ENCODE data around the gene ATP5IF1. TPM values are rescaled to one million over a fixed set of nuclear protein-coding genes. Genes with fewer than 3 reads are reported as not detected.
A peak's percentile ranks its signal among the peaks of the same experiment; 100 is the strongest.

Gene ATP5IF1
- total and polyA plus RNA-seq, 2 of the 8 experiments (the other 6 are each of a cell fraction or from before 2014, with no cell fraction given): 198 to 242 TPM

GRCh38 chr1:28249013-28249865 lies 13.3 kb downstream of the ATP5IF1 start:
- Histone ChIP-seq H2BK12ac (ENCODE audit: low read depth, low read length) (peak overlapping the region; percentile 72), H4K91ac (replicated peaks; ENCODE audit: insufficient read length, low read length) (peak overlapping the region; percentile 8), H2BK120ac (replicated peaks; ENCODE audit: low read depth, low read length) (no peak overlapping the region), H4K20me1 (replicated peaks in 1 of 2; ENCODE audit: control insufficient read depth in 1 of 2, insufficient read depth in 2 of 2, low read length in 2 of 2) (no peaks in the 10 kb centered on the region), H3K18ac (ENCODE audit: extremely low read depth, low read length) (peak overlapping the region; percentile 75; the same call in 1 of the 2 replicates), H3K79me2 (ENCODE audit: control insufficient read depth in 1 of 2, insufficient read depth in 2 of 2, low read length in 2 of 2) (no peaks in the 10 kb centered on the region), H3K23ac (ENCODE audit: insufficient read length) (no peak overlapping the region), H3K14ac (ENCODE audit: insufficient read length) (no peak overlapping the region), H3K36me3 (ENCODE audit: control insufficient read depth in 2 of 4, insufficient read depth in 4 of 4, low read length in 3 of 4) (no peaks in the 10 kb centered on the region), H4K8ac (ENCODE audit: extremely low read depth, insufficient read depth, low read length) (no peak overlapping the region), H2AK5ac (ENCODE audit: low read depth, low read length) (peak overlapping the region; percentile 67; the same call in 1 of the 2 replicates), H2BK5ac (ENCODE audit: low read depth, low read length) (peak overlapping the region; percentile 84), H4K5ac (ENCODE audit: insufficient read length, low read depth, low read length) (peak overlapping the region; percentile 57), H3K4me2 (ENCODE audit: insufficient read depth in 1 of 2, low read depth in 2 of 2, low read length in 2 of 2) (peak overlapping the region in 1 of 2 experiments; percentile 37; a peak in 2 of 4 replicates), H3K4me3 (ENCODE audit: extremely low read depth in 1 of 4, insufficient read depth in 2 of 4, low read depth in 3 of 4, low read length in 4 of 4) (peak overlapping the region in 1 of 4 experiments; percentile 31; a peak in 3 of 8 replicates), H3K4ac (replicated peaks; ENCODE audit: insufficient read length, low read depth, low read length) (no peak overlapping the region), H3K4me1 (replicated peaks in 1 of 4; ENCODE audit: control insufficient read depth in 3 of 4, insufficient read depth in 4 of 4, low read length in 3 of 4) (peaks cover 6 to 19% (median 10%) of the 10 kb centered on the region in 4 experiments; a peak in 6 of 7 replicates), H3K9me3 (ENCODE audit: insufficient read depth in 2 of 2, low read depth in 1 of 2, low read length in 1 of 2) (no peaks in the 10 kb centered on the region), H3K56ac (replicated peaks; ENCODE audit: insufficient read length, low read depth, low read length) (no peak overlapping the region), H3K23me2 (ENCODE audit: low read depth, low read length) (no peaks in the 10 kb centered on the region), H2AFZ (ENCODE audit: low read length) (no peak overlapping the region), H3K27me3 (replicated peaks in 1 of 4; ENCODE audit: control insufficient read depth in 3 of 4, extremely low read depth in 1 of 4, insufficient read depth in 3 of 4, low read length in 3 of 4) (no peaks in the 10 kb centered on the region), H3K9ac (replicated peaks in 1 of 4; ENCODE audit: extremely low read depth in 1 of 4, low read depth in 3 of 4, low read length in 3 of 4) (peak overlapping the region in 2 of 4 experiments; percentile 51 to 52; a peak in 4 of 7 replicates), H2BK15ac (ENCODE audit: low read length) (no peak overlapping the region; the same call in 1 of the 2 replicates), H3K27ac (ENCODE audit: low read depth, low read length) (no peak overlapping the region), H3K79me1 (ENCODE audit: low read depth, low read length) (no peaks in the 10 kb centered on the region), H2BK20ac (ENCODE audit: low read length) (0 out of 2 replicates have a peak overlapping the region, but pooled peaks have one; percentile 62)
- no peak for DNase-seq (ENCODE audit: low read depth in 1 of 2, low spot score in 2 of 2)
- WGBS, 2 experiments (ENCODE audit: extremely low coverage in 1 of 2, insufficient coverage in 1 of 2, insufficient read length in 1 of 2, insufficient replicate concordance in 2 of 2, low coverage in 1 of 2, low lambda C conversion rate in 2 of 2, missing lambda C conversion rate in 1 of 2): 77% methylated on average over 3 of the region's 3 CpGs; no CpG with 5 or more reads in 1 of the 2 experiments
- no peak for FAIRE-seq
- TF ChIP-seq MAX (IDR thresholded peaks at IDR 0.05): no peak
- peak; percentile 96 for TF ChIP-seq CEBPB (IDR thresholded peaks at IDR 0.05; ENCODE audit: low read depth, low read length)
- TF ChIP-seq SP4 (IDR thresholded peaks at IDR 0.05; ENCODE audit: low read length): no peak
- no peak for TF ChIP-seq ATF3 (IDR thresholded peaks at IDR 0.05; ENCODE audit: insufficient read depth, low read depth, low read length)
- TF ChIP-seq EZH2 (IDR thresholded peaks at IDR 0.05; ENCODE audit: low read depth, low read length, severe bottlenecking): no peak
- POLR2A ChIA-PET (ENCODE audit: partially characterized antibody): interaction anchor here (0.8 to 12.3 kb wide), 24 partner anchors 10 to 399 kb away, joined by 3 to 296 read pairs (median 6); partner anchors contain the start of genes ATP5IF1, DNAJC8, EYA3 and MED18
- CTCF ChIA-PET (ENCODE audit: partially characterized antibody): interaction anchor here (0.5 to 5.0 kb wide), 52 partner anchors 9 to 389 kb away, joined by 3 to 61 read pairs (median 4); partner anchors contain the start of genes ATP5IF1, MED18 and SESN2

Data from H1 (cell line).